Cardiac muscle cell (in vitro differentiated cells and primary cell): ENCODE measurements around the gene CYP26B1. TPM values are rescaled to one million over a fixed set of nuclear protein-coding genes. Genes with fewer than 3 reads are reported as not detected.
A peak's percentile ranks its signal among the peaks of the same experiment; 100 is the strongest.

ENCODE experiments used
- DNase-seq, 2 donors: peaks; one replicate each; pipeline versions ENCODE4 v3.0.0 to v3.0.0-alpha.2; 2010 to 2017; ENCODE audit warnings: low read depth in 1 of 2, low spot score in 1 of 2
- H3K27ac ChIP-seq: fragments of 200-600 bp; sonication (generic); 2 replicates; pipeline ENCODE4 v1.5.1; 2016
- H3K27me3 ChIP-seq: fragments of 200-600 bp; sonication (generic); 2 replicates; pipeline ENCODE4 v1.6.0; 2016; ENCODE audit warnings: control low read depth
- H3K36me3 ChIP-seq: fragments of 200-600 bp; sonication (generic); 2 replicates; pipeline ENCODE4 v1.5.1; 2016; ENCODE audit warnings: control low read depth
- H3K4me1 ChIP-seq: fragments of 200-600 bp; sonication (generic); 2 replicates; pipeline ENCODE4 v1.8.1; 2017; ENCODE audit warnings: low read depth, mild to moderate bottlenecking, mixed run types
- H3K4me3 ChIP-seq: fragments of 200-600 bp; sonication (generic); 2 replicates; pipeline ENCODE4 v1.5.1; 2016; ENCODE audit warnings: mild to moderate bottlenecking
- H3K9me3 ChIP-seq: fragments of 200-600 bp; sonication (generic); 2 replicates; pipeline ENCODE4 v1.5.1; 2017; ENCODE audit warnings: low read depth, mild to moderate bottlenecking, control low read depth
- CTCF ChIP-seq: IDR thresholded peaks from 2 replicates; pipeline ENCODE4 v1.5.1; 2012; ENCODE audit warnings: low read depth, mild to moderate bottlenecking, low read length
- polyA plus RNA-seq: library from polyadenylated mRNA; unstranded; fragments of >200 nt; fragmentation: Nextera tagmentation; extraction: Ambion mirVana; gene quantifications from 2 replicates; pipeline ENCODE4 v1.2.1, GENCODE V29; 2016
- total RNA-seq: library from RNA; depleted of rRNA; stranded (reverse); fragments of >200 nt; gene quantifications from 2 replicates; pipeline ENCODE4 v1.2.3, GENCODE V29; 2016

The CYP26B1 gene
- total and polyA plus RNA-seq, 2 experiments from 2014 or later, result 1.2 to 3.1 TPM

GRCh38 chr2:72108121-72108520 lies 39.5 kb downstream of the CYP26B1 start:
- Histone ChIP-seq H3K27me3 (peaks cover 6% of the 10 kb centered on the region), H3K4me3 (no peak overlapping the region), H3K4me1 (no peaks in the 10 kb centered on the region), H3K9me3 (no peaks in the 10 kb centered on the region), H3K36me3 (no peaks in the 10 kb centered on the region), H3K27ac (no peak overlapping the region)
- no peak for TF ChIP-seq CTCF
- peak in 1 of 2 donors; percentile 18 for DNase-seq

GRCh38 chr2:72106978-72107377 lies 40.7 kb downstream of the CYP26B1 start:
- Histone ChIP-seq H3K27me3 (peaks cover 6% of the 10 kb centered on the region), H3K4me1 (no peaks in the 10 kb centered on the region), H3K27ac (no peak overlapping the region), H3K4me3 (no peak overlapping the region), H3K9me3 (no peaks in the 10 kb centered on the region), H3K36me3 (no peaks in the 10 kb centered on the region)
- DNase-seq, result no peak
- no peak for TF ChIP-seq CTCF

- Histone ChIP-seq H3K27me3 (peaks cover 6% of the 10 kb centered on the region), H3K4me3 (no peak overlapping the region), H3K27ac (no peak overlapping the region), H3K4me1 (no peaks in the 10 kb centered on the region), H3K36me3 (no peaks in the 10 kb centered on the region), H3K9me3 (no peaks in the 10 kb centered on the region)
- TF ChIP-seq CTCF, result no peak
- DNase-seq, result peak in 1 of 2 donors; percentile 39
These were observed 42.7 kb downstream of the CYP26B1 start for GRCh38 chr2:72104821-72105588.

GRCh38 chr2:72103690-72104089 lies 44.0 kb downstream of the CYP26B1 start:
- Histone ChIP-seq H3K27me3 (peaks cover 9% of the 10 kb centered on the region), H3K36me3 (no peaks in the 10 kb centered on the region), H3K27ac (no peak overlapping the region), H3K9me3 (no peaks in the 10 kb centered on the region), H3K4me3 (no peak overlapping the region), H3K4me1 (no peaks in the 10 kb centered on the region)
- DNase-seq, result no peak
- TF ChIP-seq CTCF, result no peak

GRCh38 chr2:72103161-72103560 lies 44.5 kb downstream of the CYP26B1 start:
- Histone ChIP-seq H3K27me3 (peaks cover 9% of the 10 kb centered on the region), H3K4me3 (no peak overlapping the region), H3K36me3 (no peaks in the 10 kb centered on the region), H3K4me1 (no peaks in the 10 kb centered on the region), H3K9me3 (no peaks in the 10 kb centered on the region), H3K27ac (no peak overlapping the region)
- TF ChIP-seq CTCF, result no peak
- DNase-seq, result no peak
